GM19452 (cell line): ENCODE data around the gene CDCA3.
"Not testable (repeated sequence)": the region's sequence is repeated elsewhere in the genome, so short reads cannot be mapped to it uniquely, and the experiment has no call there.

ENCODE experiments used
- ATAC-seq: cut with Tn5 transposase; IDR thresholded peaks from one replicate; pipeline ENCODE4 v1.9.1; 2021; ENCODE audit not compliant: unreplicated experiment

CDCA3 gene

GRCh38 chr12:6851153-6851920 lies at the start of gene CDCA3:
Gene CDCA3 (minus strand): TSS chr12:6851286. CDS start chr12:6850952, 334 bp downstream.
- ATAC-seq, result peak; percentile 59

GRCh38 chr12:6899837-6900519 lies 48.9 kb upstream of the CDCA3 start:
- ATAC-seq, result no peak

GRCh38 chr12:6899427-6899826 lies 48.3 kb upstream of the CDCA3 start:
- no peak for ATAC-seq

GRCh38 chr12:6896846-6897435 lies 45.9 kb upstream of the CDCA3 start:
- ATAC-seq, result no peak

- no peak for ATAC-seq
These were observed 43.2 kb upstream of the CDCA3 start for GRCh38 chr12:6894321-6894720.

- not testable (repeated sequence) for ATAC-seq
These were observed 41.6 kb upstream of the CDCA3 start for GRCh38 chr12:6892683-6893082.

- ATAC-seq, result peak; percentile 7
These were observed 40.5 kb upstream of the CDCA3 start for GRCh38 chr12:6891646-6892001.

- ATAC-seq, result peak; percentile 95
These were observed 39.9 kb upstream of the CDCA3 start for GRCh38 chr12:6890789-6891645.

- ATAC-seq, result not testable (repeated sequence)
These were observed 38.9 kb upstream of the CDCA3 start for GRCh38 chr12:6889775-6890573.

GRCh38 chr12:6888794-6889193 lies 37.7 kb upstream of the CDCA3 start:
- not testable (repeated sequence) for ATAC-seq

GRCh38 chr12:6888360-6888759 lies 37.3 kb upstream of the CDCA3 start:
- ATAC-seq, result no peak

- no peak for ATAC-seq
These were observed 36.4 kb upstream of the CDCA3 start for GRCh38 chr12:6887460-6887859.

- ATAC-seq, result not testable (repeated sequence)
These were observed 35.3 kb upstream of the CDCA3 start for GRCh38 chr12:6886206-6886999.

- no peak for ATAC-seq
These were observed 33.5 kb upstream of the CDCA3 start for GRCh38 chr12:6884539-6884938.

- no peak for ATAC-seq
These were observed 32.6 kb upstream of the CDCA3 start for GRCh38 chr12:6883683-6884082.

GRCh38 chr12:6883252-6883651 lies 32.2 kb upstream of the CDCA3 start:
- no peak for ATAC-seq

- ATAC-seq, result not testable (repeated sequence)
These were observed 28.7 kb upstream of the CDCA3 start for GRCh38 chr12:6879824-6880223.

- ATAC-seq, result not testable (repeated sequence)
These were observed 22.9 kb upstream of the CDCA3 start for GRCh38 chr12:6874015-6874368.
